IPS-18c (cell line): ENCODE measurements around the gene YWHAG.
A peak's percentile ranks its signal among the peaks of the same experiment; 100 is the strongest.
"Not testable (repeated sequence)": the region's sequence is repeated elsewhere in the genome, so short reads cannot be mapped to it uniquely, and the experiment has no call there.

Experiments
- H3K4me3 ChIP-seq: 2 replicates; pipeline ENCODE4 v1.7.0; 2013; ENCODE audit warnings: low read depth, mild to moderate bottlenecking, low read length, moderate library complexity; ENCODE audit not compliant: insufficient read depth
- H3K9me3 ChIP-seq: one replicate; pipeline ENCODE4 v1.6.1; 2013; ENCODE audit warnings: mild to moderate bottlenecking, low read length, moderate library complexity; ENCODE audit not compliant: control insufficient read depth, insufficient read depth

Gene YWHAG

GRCh38 chr7:76292911-76293310 is 65.9 kb downstream of the YWHAG start:
- H3K9me3 ChIP-seq, H3K4me3 ChIP-seq: not testable (repeated sequence)

GRCh38 chr7:76292213-76292573 is 66.6 kb downstream of the YWHAG start:
- Histone ChIP-seq H3K4me3 (no peak overlapping the region), H3K9me3 (no peaks in the 10 kb centered on the region)

DNA sequence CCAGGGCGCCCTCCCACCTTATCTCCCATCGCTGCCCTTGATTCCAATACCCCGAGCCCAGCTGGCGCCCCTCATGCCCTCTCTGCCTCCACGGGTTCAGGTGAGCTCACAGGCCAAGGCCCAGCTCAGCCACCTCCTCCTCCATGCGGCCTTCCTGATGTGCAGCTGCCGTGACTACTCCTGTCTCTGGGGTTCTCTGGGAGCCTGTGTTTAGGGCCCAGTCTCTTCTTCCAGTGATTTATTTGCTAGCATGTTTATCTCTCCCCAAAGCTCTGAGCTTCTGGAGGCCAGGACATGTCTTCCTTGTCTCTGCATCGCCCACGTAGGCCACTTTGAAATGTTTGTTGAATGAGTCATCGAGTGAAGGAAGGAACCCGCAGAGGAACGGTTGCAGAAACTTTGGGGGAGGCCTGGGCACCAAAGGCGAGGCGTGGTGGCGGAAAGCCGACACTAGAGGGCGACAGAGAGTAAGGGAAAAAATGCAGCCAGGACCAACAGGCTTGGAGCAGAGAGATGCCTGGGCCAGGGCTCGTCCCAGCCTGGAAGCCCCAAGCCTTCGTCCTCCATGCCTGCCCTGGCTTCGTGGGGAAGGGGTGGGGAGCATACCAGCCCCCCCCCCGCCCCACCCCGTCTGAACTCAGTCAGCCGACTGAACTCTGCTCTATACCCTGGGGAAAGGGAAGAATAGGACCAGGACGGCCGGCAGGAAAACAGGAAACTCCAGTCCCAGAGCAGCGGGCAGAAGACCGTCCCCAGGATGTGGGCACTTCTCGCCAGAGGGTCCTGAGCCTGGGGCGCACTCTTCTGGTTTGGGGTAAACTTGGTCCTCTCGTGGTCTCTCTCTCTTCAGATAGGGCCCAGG is 67.2 kb downstream of the YWHAG start:
- Histone ChIP-seq H3K4me3 (no peak overlapping the region), H3K9me3 (no peaks in the 10 kb centered on the region)

DNA sequence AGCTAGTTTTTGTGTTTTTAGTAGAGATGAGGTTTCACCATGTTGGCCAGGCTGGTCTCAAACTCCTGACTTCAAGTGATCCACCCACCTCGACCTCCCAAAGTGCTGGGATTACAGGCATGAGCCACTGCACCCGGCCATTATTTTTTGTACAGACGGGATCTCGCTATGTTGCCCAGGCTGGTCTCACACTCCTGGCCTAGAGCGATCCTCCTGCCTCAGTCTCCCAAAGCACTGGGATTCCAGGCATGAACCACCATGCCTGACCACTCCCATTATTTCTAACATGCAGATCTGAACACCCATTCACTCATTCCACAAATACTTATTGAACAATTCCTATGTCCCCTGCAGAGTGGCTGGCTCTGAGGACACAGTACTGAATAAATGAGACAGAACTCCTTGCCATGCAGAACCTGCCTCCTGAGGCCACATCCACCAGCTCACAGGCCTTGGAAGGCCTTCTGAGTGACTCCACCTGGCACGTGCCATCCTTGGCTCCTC is 67.9 kb downstream of the YWHAG start:
- not testable (repeated sequence) for H3K9me3 ChIP-seq, H3K4me3 ChIP-seq

GRCh38 chr7:76286842-76287403 is 71.9 kb downstream of the YWHAG start:
- H3K4me3 ChIP-seq = no peak overlapping the region
- H3K9me3 ChIP-seq = no peaks in the 10 kb centered on the region

GRCh38 chr7:76285604-76286374 is 73.0 kb downstream of the YWHAG start:
- Histone ChIP-seq H3K9me3 (no peaks in the 10 kb centered on the region), H3K4me3 (no peak overlapping the region)

GRCh38 chr7:76283254-76284159 is 75.3 kb downstream of the YWHAG start:
- Histone ChIP-seq H3K4me3 (peak overlapping the region; percentile 62), H3K9me3 (peaks cover under 1% of the 10 kb centered on the region)

GRCh38 chr7:76282344-76283253 is 76.2 kb downstream of the YWHAG start:
- peaks cover 2% of the 10 kb centered on the region for H3K9me3 ChIP-seq
- peak overlapping the region; percentile 62 for H3K4me3 ChIP-seq

GRCh38 chr7:76281706-76282343 is 77.0 kb downstream of the YWHAG start:
- H3K4me3 ChIP-seq = peak overlapping the region; percentile 62
- peaks cover 2% of the 10 kb centered on the region for H3K9me3 ChIP-seq

DNA sequence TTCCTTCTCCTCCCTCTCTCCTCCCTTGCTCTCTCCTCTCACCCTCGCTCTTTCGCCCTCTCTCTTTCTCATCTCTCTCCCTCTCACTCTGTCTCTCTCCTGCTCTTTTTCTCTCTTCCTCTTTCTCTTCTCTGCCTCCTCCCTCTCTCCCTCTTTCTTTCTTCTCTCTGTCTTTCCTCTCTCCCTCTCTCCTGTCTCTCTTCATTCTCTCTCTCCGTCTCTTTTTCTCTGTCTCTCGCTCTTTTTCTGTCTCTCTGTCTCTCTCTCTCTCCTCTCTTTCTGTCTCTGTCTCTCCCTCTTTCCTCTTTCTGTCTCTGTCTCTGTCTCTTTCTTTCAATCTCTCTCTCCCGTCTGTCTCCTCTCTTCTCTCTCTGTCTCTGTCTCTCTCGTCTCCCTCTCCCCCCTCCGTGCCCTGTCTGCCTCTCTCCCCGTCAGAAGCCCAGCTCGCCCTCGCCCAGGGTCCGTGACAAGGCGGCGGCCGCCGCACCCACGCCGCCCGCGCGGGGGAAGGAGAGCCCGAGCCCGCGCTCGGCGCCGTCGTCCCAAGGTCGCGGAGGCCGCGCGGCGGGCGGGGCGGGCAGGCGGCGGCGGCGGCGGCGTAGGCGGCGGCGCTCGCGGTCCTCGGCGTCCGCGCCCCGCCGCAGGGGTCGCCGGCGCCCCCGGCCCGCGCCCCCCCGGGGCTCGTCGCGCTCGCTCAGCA is 77.6 kb downstream of the YWHAG start:
- peaks cover 2% of the 10 kb centered on the region for H3K9me3 ChIP-seq
- H3K4me3 ChIP-seq = peak overlapping the region; percentile 62

DNA sequence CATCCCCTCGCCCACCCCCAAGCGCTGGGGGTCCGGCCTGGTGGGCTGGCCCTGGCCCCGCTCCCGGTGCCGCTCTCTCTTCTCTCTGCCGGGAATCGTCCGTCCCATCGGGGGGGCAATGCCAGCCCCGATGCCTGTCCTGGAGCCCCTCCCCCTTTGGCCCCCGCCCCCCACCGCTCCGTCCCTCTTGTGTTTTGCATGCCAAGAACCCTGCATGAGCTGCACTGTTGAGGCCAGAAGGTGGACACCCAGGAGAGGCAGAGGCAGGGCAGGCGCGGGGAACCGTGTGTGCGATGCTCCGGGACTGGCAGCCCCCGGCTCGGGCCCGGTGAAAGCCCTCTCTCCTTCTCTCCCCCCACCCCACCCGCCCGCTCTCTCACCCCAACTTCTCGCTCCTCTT is 78.4 kb downstream of the YWHAG start:
- H3K9me3 ChIP-seq = peaks cover 2% of the 10 kb centered on the region
- H3K4me3 ChIP-seq = peak overlapping the region; percentile 24; the same call in 1 of the 2 replicates

- H3K9me3 ChIP-seq = peaks cover 2% of the 10 kb centered on the region
These were observed 80.3 kb downstream of the YWHAG start for GRCh38 chr7:76278540-76278939.

More at GRCh38 chr7:76278540-76278939, 80.3 kb downstream of the YWHAG start:
- no peak overlapping the region for H3K4me3 ChIP-seq
